NK-92 (cell line): ENCODE results near the gene PRUNE2.

Experiments used
- DNase-seq: peaks from one replicate; lab custom pipeline; 2025; ENCODE audit not compliant: unreplicated experiment; lab: John Stamatoyannopoulos, UW

The PRUNE2 gene

DNA sequence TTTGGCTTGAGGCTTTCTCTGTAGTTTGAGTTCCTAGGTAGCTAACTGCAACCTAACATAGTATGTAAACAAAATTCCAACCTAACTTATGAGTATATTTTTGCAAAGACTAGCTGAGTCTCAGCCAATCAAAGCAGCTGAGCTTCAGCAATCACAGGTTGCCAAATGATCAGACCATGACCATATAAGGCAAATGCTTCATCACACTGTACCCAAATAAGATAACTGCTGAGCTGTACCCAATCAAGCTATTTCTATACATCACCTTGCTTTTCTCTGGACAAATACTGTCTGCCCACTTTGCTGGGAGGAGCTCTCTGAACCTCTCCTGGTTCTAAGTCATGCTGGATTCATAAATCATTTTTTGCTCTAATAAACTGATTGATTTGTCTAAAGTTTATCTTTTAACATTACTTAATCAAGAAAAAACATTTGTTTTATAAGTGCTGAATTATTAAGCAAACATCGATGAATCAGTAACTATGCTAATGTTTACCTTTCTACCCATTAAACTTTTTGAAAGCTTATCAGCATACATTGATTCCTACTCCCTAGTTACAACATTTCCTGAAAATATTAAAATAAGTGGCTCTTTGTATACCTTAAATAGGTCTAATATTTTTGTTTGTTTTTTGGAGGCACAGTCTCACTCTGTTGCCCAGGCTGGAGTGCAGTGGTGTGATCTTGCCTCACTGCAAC, 271.4 kb downstream of the PRUNE2 start:
- DNase-seq: no peak

DNA sequence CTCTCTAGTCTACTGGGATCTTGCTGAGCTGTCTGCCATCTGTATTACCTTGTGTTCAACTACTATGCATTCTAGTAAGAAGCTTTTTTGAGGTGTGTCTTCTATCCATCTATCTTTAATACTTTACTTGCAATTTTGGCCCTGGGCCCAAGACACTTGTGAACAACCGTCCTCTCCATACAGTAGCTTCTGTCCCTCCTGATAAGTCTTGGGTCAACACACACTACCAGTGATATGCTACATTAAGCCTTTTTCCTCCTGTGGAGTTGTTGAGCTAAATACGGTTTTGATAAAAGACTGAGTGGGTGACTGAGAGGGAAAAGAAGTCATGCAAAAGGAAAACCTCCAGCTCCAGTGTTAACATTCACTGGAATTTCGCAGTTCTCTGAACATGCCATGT, 275.0 kb downstream of the PRUNE2 start:
- no peak for DNase-seq

DNA sequence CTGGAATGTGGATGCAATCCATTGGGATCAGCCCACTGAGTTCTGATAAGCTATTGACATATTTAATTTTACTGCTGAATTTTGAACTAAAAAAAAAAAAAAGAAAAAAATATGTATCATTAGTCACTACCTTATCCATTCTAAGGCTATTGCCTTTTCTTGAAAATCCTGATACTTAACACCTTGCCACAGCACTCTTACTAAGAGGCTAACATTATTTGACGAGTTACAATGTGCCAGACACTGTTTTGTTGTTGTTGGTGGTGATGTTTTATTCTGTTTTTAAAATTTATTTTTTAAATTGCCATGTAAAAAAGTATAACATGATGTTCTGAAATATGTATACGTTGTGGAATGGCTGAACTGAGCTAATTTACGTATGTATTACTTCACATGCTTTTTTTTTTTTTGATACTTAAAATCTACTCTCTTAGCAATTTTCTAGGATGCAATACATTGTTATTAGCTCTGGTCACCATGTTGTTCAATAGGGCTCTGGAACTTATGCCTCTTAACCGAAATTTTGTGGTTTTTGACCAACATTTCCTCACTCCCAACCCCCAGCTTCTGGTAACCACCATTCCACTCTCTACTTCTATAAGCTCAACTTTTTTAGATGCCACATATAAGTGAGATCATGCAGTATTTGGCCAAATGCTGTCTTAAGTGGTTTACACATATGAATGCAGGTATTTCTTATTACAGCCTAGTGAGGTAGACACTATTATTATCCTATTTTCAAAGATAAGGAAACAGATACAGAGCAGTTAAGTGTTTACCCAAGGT, 276.5 kb downstream of the PRUNE2 start:
- DNase-seq: no peak

DNA sequence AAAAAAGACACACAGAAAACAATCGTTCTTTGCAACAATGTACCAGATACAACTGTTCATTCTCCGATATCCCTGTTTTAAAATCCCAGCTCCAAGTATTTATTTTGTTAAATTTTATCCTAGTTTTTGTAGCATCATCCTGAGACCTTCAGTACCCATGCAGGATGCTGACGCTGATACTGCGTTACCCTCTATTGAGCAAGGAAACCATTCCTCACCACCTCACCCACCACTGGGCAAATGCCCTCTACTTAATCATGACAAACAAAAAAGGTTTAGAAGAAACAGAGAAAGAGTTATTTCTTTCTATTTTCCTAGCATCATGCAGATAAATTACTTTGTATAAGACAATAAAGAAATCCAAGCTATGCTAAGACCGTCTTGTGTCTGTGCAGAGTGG, 277.8 kb downstream of the PRUNE2 start:
- DNase-seq: no peak

DNA sequence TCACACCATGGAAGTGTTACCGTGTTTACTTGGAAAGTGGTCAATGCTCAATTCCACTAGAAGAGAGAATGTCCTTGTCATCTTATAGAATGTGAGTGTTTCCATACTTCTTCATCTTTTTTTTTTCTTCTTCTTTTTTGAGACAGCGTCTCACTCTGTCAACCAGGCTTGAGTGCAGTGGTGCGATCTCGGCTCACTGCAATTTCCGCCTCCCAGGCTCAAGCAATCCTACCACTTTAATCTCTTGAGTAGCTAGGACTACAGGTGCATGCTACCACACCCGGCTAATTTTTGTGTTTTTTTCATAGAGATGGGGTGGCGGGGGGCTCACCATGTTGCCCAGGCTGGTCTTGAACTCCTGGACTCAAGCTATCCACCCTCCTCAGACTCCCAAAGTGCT, 278.9 kb downstream of the PRUNE2 start:
- no peak for DNase-seq

DNA sequence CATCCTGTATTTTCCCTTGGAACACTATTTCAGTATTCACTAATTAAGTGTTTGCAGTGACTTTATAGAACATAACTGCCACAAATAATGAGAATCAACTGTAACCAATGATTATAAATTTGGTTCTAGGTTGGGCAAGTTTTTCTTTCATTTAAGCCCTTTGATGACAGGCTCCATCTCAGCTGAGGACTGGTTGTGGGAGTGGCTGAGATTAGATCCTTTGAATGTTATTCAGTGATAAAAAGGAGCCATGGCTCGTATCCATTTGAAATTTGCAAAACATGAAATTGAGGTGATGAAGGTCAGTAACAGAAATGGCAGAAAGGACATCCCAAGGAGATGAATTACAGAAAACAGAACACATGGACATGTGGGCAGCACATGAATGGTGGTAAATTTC, 279.8 kb downstream of the PRUNE2 start:
- DNase-seq: no peak

DNA sequence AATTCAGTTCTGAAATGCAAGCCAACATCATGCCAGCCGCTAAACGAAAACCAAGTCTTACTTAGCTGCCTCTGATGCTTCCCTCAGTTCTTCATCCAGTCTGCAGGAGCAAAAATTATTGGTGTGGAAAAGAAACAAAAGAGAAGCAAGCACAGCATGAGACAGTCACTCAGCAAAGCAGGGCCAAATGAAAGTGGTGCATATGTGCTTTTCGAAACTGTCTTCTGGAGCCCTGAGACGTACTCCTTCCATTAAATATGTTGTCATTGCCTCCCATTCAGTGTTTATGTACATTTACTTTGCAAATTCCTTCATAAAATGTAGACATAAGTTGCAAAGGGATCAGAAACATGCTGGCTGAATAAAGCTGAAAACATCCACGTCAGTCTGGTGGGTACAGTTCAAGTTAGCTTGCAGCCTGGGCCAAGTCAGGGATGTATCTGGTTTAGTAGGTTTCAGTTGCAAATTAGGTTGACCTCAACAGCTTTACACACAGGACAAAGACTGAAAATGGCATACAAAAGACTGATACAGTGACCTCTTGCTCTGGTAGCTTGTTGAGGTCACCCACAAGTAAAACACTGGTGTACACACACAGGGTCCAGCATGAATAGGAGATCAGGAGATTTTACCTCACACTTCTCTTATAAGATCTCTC, 281.4 kb downstream of the PRUNE2 start:
- DNase-seq: no peak

DNA sequence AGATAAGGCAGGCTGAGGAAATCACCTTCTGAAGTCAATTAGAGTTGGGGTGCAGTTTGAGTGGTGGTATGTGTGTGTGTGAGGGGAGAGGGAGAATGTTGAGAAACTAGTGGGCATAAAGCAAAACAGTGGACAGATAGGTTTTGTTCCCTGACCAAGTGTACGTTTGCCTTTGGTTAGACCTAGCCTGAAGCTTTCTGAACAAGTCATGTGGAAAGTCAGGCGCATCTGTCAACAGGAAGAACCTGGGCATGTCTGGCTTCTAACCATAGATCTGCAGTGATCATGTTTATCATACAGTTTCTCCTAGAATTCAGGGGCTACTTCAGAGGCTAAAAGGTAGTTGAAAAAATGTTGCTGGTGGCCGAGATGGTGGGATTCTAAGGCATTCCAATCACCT, 284.9 kb downstream of the PRUNE2 start:
- no peak for DNase-seq

DNA sequence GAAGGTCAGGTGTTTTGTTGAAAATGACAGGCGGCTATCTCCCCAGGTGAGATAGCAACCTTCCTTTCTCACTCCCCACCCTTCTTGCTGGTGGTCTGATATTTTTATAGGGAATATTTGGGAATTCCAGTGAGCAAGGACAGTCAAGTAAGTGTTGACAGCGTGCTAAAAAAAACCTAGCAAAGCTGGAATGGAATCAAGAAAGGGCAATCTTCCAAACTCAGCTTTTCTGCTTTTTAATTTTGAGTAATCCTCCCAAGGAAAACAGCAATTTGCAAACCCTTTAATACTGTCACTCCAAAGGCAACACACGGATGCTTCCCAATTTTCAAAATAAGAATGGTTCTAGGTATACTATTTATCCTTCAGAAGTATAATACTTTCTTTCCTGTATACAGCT, 285.3 kb downstream of the PRUNE2 start:
- no peak for DNase-seq

DNA sequence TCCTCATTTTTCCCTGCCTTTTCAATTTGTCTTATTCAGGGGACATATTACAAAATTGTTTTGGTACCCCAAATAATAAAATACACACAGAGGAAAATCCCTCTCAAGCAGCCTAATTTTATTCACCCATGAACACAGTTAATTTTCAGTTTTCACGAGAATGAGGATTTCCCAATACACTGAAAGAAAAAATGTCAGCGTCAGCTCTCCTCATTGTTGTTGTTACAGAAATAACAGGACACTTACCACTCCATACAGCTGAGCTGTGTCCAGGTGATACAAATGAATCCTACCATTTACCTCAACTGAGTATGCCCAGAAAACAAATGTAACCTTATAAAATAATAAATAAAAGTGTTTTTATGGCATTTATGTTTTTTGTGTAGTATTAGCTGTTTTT, 286.3 kb downstream of the PRUNE2 start:
- no peak for DNase-seq

DNA sequence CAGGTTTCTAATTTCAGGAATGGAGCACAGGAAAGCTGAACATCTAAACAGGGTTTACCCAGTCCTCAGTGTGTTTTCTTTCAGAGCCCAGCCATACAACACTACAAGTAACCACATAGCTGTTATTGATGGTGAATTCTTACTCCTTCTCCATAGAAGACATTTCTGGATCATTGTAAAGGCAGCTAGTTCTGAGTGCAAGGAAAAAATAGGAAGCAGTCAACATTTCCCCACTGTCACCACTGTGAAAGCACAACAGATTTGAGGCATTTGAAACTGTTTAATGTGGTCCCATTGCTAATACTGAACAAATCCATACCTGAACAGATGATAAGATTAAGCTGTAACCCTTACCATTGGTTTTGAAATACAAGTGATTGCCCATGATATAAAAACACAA, 286.7 kb downstream of the PRUNE2 start:
- no peak for DNase-seq

DNA sequence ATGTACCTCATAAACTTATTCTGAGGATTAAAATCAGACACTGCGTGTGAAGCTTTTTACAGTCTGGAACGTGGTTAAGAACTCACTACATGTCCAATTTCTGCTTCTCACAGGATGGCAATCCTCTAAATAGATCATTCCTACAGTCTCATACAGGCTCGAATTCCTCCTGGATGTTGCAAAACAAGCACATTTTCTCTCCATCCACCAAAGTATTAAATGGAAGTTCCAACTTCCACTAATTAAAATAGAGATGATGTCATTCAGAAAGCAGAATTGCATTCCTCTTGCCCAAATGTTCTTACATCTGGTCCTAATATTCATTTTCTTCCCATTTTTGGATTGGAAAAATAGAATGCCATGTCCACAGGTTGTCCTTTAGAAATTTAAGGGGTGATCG, 287.2 kb downstream of the PRUNE2 start:
- DNase-seq: no peak

DNA sequence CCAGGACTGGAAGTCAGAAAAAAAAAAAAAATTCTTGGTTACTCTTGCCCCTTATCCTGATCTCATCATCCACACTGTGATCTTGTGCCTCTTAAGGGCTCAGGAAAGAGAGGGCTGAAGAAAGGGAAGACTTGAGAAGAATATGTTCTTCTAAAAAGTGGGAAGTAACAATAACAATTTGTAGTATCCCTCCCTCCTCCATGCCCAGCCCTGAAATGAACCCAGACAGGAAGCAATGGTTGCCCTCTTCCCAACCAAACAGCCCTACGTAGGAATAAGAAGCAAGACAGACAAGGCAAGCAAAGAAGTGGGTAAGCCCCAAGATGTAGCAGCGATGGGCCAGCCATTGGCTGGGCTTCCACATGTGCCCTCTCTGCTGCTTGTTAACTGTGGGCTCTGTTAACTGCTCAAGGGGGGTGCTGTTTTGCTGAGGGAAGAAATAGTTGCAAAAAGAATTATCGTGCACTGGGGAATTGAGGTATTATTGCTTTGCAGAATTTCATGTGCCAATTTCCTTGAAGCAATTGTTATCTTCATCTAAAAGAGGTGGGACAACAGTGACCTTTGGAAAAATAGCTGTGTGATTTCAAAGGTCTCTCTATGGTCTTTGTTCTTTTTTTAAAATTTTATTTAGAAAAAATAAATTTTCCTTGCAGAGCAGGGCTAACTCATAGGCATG, 288.3 kb downstream of the PRUNE2 start:
- DNase-seq: no peak

DNA sequence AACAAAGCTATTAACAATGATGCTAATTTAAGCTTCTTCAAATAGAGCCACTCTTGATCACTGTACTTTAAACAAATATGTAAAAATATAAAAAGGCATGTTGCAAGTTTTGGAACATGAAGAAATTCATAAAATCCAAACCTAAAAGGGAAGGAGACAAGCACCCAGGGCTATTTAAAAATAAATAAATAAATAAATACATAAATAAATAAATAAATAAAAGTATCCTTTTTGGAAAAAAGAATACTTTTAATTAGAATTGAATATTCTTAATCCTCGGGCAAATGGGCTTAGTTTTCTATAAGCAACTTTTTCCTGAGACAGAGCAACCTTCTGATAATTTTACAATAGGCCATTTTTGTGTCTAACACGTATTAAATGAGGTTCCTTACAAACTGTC, 289.1 kb downstream of the PRUNE2 start:
- DNase-seq: no peak

DNA sequence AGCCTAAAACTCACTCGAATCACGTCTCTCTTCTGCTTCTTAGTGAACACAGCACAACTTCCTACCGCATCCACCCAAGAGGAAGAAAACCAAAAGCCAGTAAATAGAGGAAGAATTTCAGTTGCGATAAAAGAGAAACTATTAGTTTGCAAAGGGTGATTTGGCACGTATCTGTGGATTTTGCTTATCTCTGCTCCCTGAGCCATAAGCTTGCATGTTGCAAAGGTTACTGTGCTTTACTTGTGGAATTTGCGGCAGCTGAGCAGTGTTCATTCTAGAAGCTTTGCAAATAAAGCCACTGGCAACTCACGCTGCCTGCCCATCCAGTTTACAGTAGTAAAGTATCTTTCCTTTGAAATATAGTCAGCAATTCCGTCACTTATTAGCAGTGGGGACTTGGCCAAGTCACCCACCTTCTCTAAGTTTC, 290.7 kb downstream of the PRUNE2 start:
- DNase-seq: no peak

DNA sequence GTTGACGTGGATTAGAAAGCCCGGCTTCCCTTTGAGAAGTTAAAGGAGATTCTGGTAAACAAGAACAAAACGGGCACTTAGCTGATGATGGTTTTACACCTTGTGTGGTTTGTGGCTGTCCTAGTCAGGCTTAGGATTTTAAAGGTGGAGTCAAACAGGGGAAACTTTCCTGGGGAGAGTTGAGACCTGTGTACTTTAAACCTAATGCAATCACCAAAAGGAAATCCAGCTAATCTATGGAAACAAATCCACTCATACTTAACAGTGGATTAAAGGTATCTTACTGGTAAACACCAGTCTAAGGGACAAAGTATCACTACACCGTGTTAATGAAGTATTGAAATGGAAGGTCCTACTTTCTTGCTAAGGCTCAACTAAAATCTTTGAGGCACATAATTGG, 291.9 kb downstream of the PRUNE2 start:
- DNase-seq: no peak

DNA sequence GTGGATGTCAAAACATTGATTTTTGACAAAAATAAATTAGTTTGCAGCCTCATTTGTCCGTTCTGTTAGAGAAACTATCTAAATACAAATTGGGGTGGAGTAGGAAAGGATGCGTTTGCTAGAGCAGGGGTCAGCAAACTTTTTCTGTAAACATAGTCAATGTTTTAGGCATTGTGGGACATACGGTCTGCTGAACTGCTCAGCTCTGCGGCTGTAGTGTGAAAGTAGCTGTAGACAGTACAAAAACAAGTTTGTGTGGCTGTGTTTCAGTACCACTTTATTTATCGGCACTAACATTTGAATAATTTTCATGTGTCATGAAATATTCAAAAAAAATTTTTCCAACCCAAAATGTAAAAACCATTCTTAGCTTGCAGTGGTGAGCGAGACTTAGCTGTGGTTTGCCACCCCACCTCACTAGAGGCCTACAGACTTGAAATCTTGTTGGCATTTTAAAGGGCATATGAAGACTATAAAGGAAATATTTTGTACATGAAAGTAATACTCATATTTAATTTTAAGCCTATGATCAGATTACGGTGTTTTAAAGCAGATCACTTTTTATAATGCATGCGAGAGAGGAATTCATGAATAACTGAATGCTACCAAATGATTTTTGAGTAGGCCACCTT, 292.6 kb downstream of the PRUNE2 start:
- DNase-seq: no peak

DNA sequence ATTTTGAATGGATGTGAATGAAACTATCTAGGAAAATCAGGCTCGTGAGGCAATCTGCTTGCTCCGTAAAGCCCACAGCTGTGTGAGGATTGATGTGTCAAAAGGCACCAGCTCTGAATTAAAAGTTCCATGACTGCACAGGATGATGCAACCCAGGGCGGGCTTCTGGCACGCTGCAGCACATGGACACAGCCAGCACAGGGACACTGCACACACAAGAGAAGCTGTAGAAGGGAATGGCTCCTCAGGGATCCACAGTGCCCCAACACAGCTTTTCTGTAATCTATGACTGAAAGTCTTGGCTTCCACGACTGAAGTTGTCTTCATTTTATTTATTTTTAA, 295.9 kb downstream of the PRUNE2 start:
- DNase-seq: no peak

DNA sequence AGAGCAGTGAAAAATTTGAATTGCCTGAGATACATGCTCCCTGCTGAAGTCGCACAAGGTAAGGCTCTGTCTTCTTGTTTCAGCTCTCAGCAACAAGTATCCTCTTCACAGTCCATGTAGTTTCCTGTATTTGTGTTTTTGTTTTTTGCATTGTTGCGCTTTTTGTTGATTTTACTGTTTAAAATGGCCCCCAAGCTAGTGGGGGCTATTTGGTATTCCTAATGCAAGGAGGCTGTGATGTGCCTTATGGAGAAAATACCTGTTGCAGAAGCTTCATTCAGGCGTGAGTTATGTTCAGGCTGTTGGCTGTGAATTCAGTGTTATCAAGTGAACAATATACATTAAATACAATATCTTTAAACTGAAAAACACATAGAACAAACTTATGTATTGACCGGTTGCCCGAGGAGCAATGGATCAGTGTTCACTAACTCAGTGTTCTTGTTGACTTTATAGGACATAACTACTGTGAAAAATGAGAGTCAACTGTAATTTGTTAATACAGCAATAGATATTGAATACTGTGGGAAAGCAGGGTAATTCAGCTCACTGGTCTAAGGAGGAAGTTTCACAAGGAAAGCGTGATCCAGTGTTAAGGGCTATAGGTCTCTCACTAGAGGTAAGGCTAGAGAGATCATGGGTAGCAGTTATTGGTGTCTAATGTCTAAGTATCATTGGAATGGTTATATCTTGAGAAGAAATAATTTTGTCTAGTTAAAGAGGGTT, 296.5 kb downstream of the PRUNE2 start:
- no peak for DNase-seq

DNA sequence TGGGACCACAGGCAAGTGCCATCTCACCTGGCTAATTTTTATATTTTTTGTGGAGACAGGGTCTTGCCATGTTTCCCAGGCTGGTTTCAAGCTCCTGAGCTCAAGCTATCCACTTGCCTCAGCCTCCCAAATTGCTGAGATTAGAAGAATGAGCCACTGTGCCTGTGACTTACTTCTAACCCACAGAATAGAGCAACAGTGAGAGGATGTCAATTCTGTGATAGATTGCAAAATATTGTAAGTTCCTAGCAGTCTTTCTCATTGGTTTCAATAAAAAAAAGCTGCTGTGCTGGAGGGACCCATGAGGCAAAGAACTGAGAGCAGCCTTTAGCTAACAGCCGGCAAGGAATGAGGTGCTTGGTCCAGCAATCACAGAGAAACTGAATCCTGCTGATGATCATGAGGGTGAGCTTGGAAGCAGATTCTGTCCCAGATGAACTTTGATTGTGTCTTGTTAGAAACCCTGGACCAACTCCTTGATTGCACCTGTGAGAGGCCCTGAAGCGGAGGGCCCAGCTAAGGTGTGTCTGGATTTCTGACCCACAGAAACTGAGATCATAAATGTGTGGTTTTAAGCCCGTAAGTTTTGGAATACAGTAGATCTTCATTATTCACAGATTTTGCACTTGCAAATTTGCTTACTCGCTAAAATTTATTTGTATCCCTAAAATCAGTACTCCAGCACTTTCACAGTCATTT, 297.2 kb downstream of the PRUNE2 start:
- no peak for DNase-seq
